SK-N-DZ (cell line): Measurements from ENCODE around the gene GAREM1.

Experiments used
- DNase-seq: peaks from one replicate; pipeline ENCODE4 v3.0.0-alpha.2; 2015; ENCODE audit warnings: low spot score

GAREM1 gene

GRCh38 chr18:32425466-32425865 is 45.2 kb downstream of the GAREM1 start:
- DNase-seq: no peak

- no peak for DNase-seq
Observed at GRCh38 chr18:32424696-32425095, 46.0 kb downstream of the GAREM1 start.

GRCh38 chr18:32422978-32423740 is 47.5 kb downstream of the GAREM1 start:
- no peak for DNase-seq

GRCh38 chr18:32422201-32422600 is 48.5 kb downstream of the GAREM1 start:
- DNase-seq: no peak

GRCh38 chr18:32420084-32420750 is 50.5 kb downstream of the GAREM1 start:
- no peak for DNase-seq

GRCh38 chr18:32418148-32418547 is 52.5 kb downstream of the GAREM1 start:
- no peak for DNase-seq

- DNase-seq: no peak
Observed at GRCh38 chr18:32405588-32405987, 65.1 kb downstream of the GAREM1 start.

GRCh38 chr18:32401621-32402020 is 69.1 kb downstream of the GAREM1 start:
- DNase-seq: no peak

GRCh38 chr18:32393407-32393806 is 77.3 kb downstream of the GAREM1 start:
- no peak for DNase-seq

GRCh38 chr18:32391126-32391525 is 79.6 kb downstream of the GAREM1 start:
- DNase-seq: no peak

- DNase-seq: no peak
Observed at GRCh38 chr18:32389858-32390257, 80.8 kb downstream of the GAREM1 start.

- no peak for DNase-seq
Observed at GRCh38 chr18:32389191-32389590, 81.5 kb downstream of the GAREM1 start.

GRCh38 chr18:32386471-32386870 is 84.2 kb downstream of the GAREM1 start:
- DNase-seq: peak; percentile 26

GRCh38 chr18:32383050-32383819 is 87.4 kb downstream of the GAREM1 start:
- DNase-seq: no peak

GRCh38 chr18:32381761-32382160 is 88.9 kb downstream of the GAREM1 start:
- DNase-seq: no peak

GRCh38 chr18:32380559-32380958 is 90.1 kb downstream of the GAREM1 start:
- no peak for DNase-seq

- DNase-seq: no peak
Observed at GRCh38 chr18:32379891-32380290, 90.8 kb downstream of the GAREM1 start.

- DNase-seq: no peak
Observed at GRCh38 chr18:32378705-32379104, 92.0 kb downstream of the GAREM1 start.

GRCh38 chr18:32373995-32374394 is 96.7 kb downstream of the GAREM1 start:
- DNase-seq: no peak

GRCh38 chr18:32373505-32373904 is 97.2 kb downstream of the GAREM1 start:
- no peak for DNase-seq

GRCh38 chr18:32372381-32373061 is 98.2 kb downstream of the GAREM1 start:
- no peak for DNase-seq

GRCh38 chr18:32372047-32372380 is 98.7 kb downstream of the GAREM1 start:
- DNase-seq: no peak
